H9 (cell line): ENCODE results near the gene WDR27. TPM values are rescaled to one million over a fixed set of nuclear protein-coding genes. Genes with fewer than 3 reads are reported as not detected.

Experiments used
- DNase-seq: peaks from one replicate; pipeline ENCODE4 v3.0.0-alpha.2; 2017
- H2AFZ ChIP-seq: one replicate; pipeline ENCODE4 v1.6.1; 2013; ENCODE audit warnings: mild to moderate bottlenecking, low read length, control low read depth, moderate library complexity
- H2AK5ac ChIP-seq: 2 replicates; pipeline ENCODE4 v1.6.1; 2013; ENCODE audit warnings: low read length, control low read depth, mixed read lengths; ENCODE audit not compliant: insufficient read length
- H2BK120ac ChIP-seq: one replicate; pipeline ENCODE4 v1.6.1; 2013; ENCODE audit warnings: low read depth, mild to moderate bottlenecking, low read length, control low read depth, inconsistent platforms; ENCODE audit not compliant: poor library complexity, severe bottlenecking
- H2BK12ac ChIP-seq: 2 replicates; pipeline ENCODE4 v1.6.1; 2013; ENCODE audit warnings: low read length, control low read depth, mixed read lengths, low read depth; ENCODE audit not compliant: insufficient read length
- H2BK15ac ChIP-seq: 2 replicates; pipeline ENCODE4 v1.6.1; 2013; ENCODE audit warnings: low read depth, low read length, control low read depth
- H2BK20ac ChIP-seq: one replicate; pipeline ENCODE4 v1.6.1; 2013; ENCODE audit warnings: low read depth, mild to moderate bottlenecking, low read length, control low read depth, inconsistent platforms; ENCODE audit not compliant: poor library complexity, severe bottlenecking
- H2BK5ac ChIP-seq: 2 replicates; pipeline ENCODE4 v1.6.1; 2013; ENCODE audit warnings: low read length, control low read depth, mixed read lengths; ENCODE audit not compliant: insufficient read length
- H3K14ac ChIP-seq: 2 replicates; pipeline ENCODE4 v1.6.1; 2013; ENCODE audit warnings: low read length, control low read depth; ENCODE audit not compliant: insufficient read depth
- H3K18ac ChIP-seq: 2 replicates; pipeline ENCODE4 v1.6.1; 2013; ENCODE audit warnings: low read depth, mild to moderate bottlenecking, mixed read lengths, low read length, control low read depth; ENCODE audit not compliant: insufficient read length
- H3K23ac ChIP-seq: 2 replicates; pipeline ENCODE4 v1.6.1; 2013; ENCODE audit warnings: low read length, control low read depth, mixed read lengths, low read depth; ENCODE audit not compliant: insufficient read length
- H3K23me2 ChIP-seq: 2 replicates; pipeline ENCODE4 v1.6.1; 2013; ENCODE audit warnings: low read depth, mild to moderate bottlenecking, mixed read lengths, low read length, control low read depth; ENCODE audit not compliant: insufficient read length, poor library complexity, severe bottlenecking
- H3K27ac ChIP-seq: 2 replicates; pipeline ENCODE4 v1.5.1; 2013; ENCODE audit warnings: low read length, control low read depth, mixed read lengths, low read depth; ENCODE audit not compliant: insufficient read length
- H3K27me3 ChIP-seq: 2 replicates; pipeline ENCODE4 v1.6.1; 2013; ENCODE audit warnings: low read length, control low read depth, inconsistent platforms; ENCODE audit not compliant: insufficient read depth
- H3K4ac ChIP-seq: 2 replicates; pipeline ENCODE4 v1.6.1; 2013; ENCODE audit warnings: low read depth, mild to moderate bottlenecking, control low read depth, inconsistent platforms, low read length, moderate library complexity
- H3K4me1 ChIP-seq: 2 replicates; pipeline ENCODE4 v1.6.1; 2013; ENCODE audit warnings: low read length, control low read depth, inconsistent platforms; ENCODE audit not compliant: insufficient read depth
- H3K4me2 ChIP-seq: 2 replicates; pipeline ENCODE4 v1.6.1; 2013; ENCODE audit warnings: low read length, control low read depth, mixed read lengths; ENCODE audit not compliant: insufficient read length, insufficient read depth
- H3K56ac ChIP-seq: 2 replicates; pipeline ENCODE4 v1.6.1; 2013; ENCODE audit warnings: low read depth, mild to moderate bottlenecking, mixed read lengths, low read length, control low read depth; ENCODE audit not compliant: insufficient read length
- H3K79me1 ChIP-seq: 2 replicates; pipeline ENCODE4 v1.6.1; 2013; ENCODE audit warnings: low read depth, mild to moderate bottlenecking, moderate library complexity, low read length, control low read depth, inconsistent platforms; ENCODE audit not compliant: insufficient read depth, poor library complexity, severe bottlenecking
- H3K79me2 ChIP-seq: 2 replicates; pipeline ENCODE4 v1.6.1; 2013; ENCODE audit warnings: low read length, control low read depth, inconsistent platforms; ENCODE audit not compliant: insufficient read depth
- H3K9ac ChIP-seq: 2 replicates; pipeline ENCODE4 v1.6.1; 2013; ENCODE audit warnings: low read length, control low read depth, mixed read lengths; ENCODE audit not compliant: insufficient read length; ENCODE audit errors: extremely low read depth
- H3K9me3 ChIP-seq: one replicate; pipeline ENCODE4 v1.6.1; 2013; ENCODE audit warnings: low read depth, low read length, inconsistent platforms; ENCODE audit not compliant: control insufficient read depth
- H3T11ph ChIP-seq: one replicate; pipeline ENCODE4 v1.6.1; 2013; ENCODE audit warnings: mild to moderate bottlenecking, low read length, control low read depth, inconsistent platforms
- H4K20me1 ChIP-seq: one replicate; pipeline ENCODE4 v1.6.1; 2013; ENCODE audit not compliant: control insufficient read depth, insufficient read length, insufficient read depth
- H4K5ac ChIP-seq: 2 replicates; pipeline ENCODE4 v1.6.1; 2013; ENCODE audit warnings: low read depth, mild to moderate bottlenecking, mixed read lengths, low read length, control low read depth; ENCODE audit not compliant: insufficient read length
- H4K8ac ChIP-seq: replicated peaks from 2 replicates; pipeline ENCODE4 v1.6.1; 2013; ENCODE audit warnings: low read length, control low read depth, mixed read lengths, low read depth; ENCODE audit not compliant: insufficient read length
- H4K91ac ChIP-seq: 2 replicates; pipeline ENCODE4 v1.6.1; 2013; ENCODE audit warnings: low read depth, mild to moderate bottlenecking, moderate library complexity, mixed read lengths, low read length, control low read depth; ENCODE audit not compliant: insufficient read length
- H3K27ac Mint-ChIP-seq, 3 experiments: 2 replicates in 2 of 3; 3 replicates in 1 of 3; pipeline ENCODE4 v1.8.0; 2020 to 2021; ENCODE audit warnings: mixed read lengths in 3 of 3, mild to moderate bottlenecking in 1 of 3, moderate library complexity in 1 of 3
- H3K27me3 Mint-ChIP-seq: 2 replicates; pipeline ENCODE4 v1.8.0; 2021; ENCODE audit warnings: low read depth, mild to moderate bottlenecking, moderate library complexity, mixed read lengths
- H3K36me3 Mint-ChIP-seq, 3 experiments: 2 replicates in 2 of 3; 3 replicates in 1 of 3; pipeline ENCODE4 v1.8.0; 2020 to 2021; ENCODE audit warnings: low read depth in 3 of 3, mixed read lengths in 3 of 3; ENCODE audit not compliant: insufficient read depth in 1 of 3
- H3K4me1 Mint-ChIP-seq, 2 experiments: 2 replicates each; pipeline ENCODE4 v1.8.0; 2020; ENCODE audit warnings: mixed read lengths in 2 of 2
- H3K4me3 Mint-ChIP-seq, 2 experiments: 2 replicates in 1 of 2; 3 replicates in 1 of 2; pipeline ENCODE4 v1.8.0; 2020 to 2021; ENCODE audit warnings: mild to moderate bottlenecking in 2 of 2, mixed read lengths in 2 of 2, moderate library complexity in 1 of 2
- H3K9me3 Mint-ChIP-seq, 2 experiments: 2 replicates in 1 of 2; 3 replicates in 1 of 2; pipeline ENCODE4 v1.8.0; 2020; ENCODE audit warnings: mild to moderate bottlenecking in 2 of 2, mixed read lengths in 2 of 2, moderate library complexity in 1 of 2
- WGBS: extraction: QIAGEN DNeasy Blood & Tissue Kit; methylation state at CpG from one replicate; pipeline ENCODE4 v1.1.7; 2013; ENCODE audit warnings: missing lambda C conversion rate, low lambda C conversion rate, mixed read lengths; ENCODE audit not compliant: insufficient read length; ENCODE audit errors: extremely low coverage; 5-methylcytosine and 5-hydroxymethylcytosine counted together
- total RNA-seq: library from RNA; stranded (reverse); gene quantifications from 2 replicates; pipeline ENCODE4 v1.2.1, GENCODE V29; 2021
- TF ChIP-seq, protein P1 (sequence below): fragments of 200-600 bp; sonication (generic); conservative IDR thresholded peaks from 3 replicates; pipeline ENCODE4 v1.8.0; 2021; ENCODE audit warnings: antibody characterized with exemption, mild to moderate bottlenecking

The WDR27 gene
- total RNA-seq, 1 experiment from 2014 or later, result 48.7 TPM

DNA sequence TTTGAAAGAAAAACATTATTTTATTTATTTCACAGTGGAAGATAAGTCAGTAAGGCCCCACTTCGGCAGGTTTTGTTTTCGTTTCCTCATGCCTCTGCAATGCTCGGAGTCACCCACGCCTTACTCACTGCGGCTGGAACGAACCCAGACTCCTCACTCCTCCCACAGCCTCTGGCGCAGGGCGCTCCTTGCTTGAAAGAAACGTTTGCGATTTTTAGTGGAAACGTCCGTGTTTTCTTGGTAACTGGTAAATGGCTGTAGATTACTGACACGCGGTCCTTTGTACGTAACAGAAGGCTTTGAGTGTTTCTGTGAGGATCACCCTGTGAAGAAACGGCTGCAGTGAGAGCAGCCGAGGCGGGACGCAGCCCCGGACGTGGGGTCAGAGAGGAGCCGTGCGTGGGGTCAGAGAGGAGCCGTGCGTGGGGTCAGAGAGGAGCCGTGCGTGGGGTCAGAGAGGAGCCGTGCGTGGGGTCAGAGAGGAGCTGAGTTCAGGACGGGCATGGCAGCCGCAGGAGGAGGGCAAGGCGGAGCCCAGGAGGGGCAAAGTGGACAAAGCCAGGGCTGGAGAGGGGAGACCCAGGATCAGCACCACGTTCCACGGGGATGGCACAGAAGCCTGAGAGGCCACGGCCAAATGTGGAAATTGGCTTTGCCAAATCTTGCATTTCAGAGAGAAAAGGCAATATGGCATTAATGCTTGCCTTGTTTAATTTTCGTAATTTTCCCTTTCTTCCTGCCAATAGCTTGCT is 249.5 kb downstream of the WDR27 start:
- no peak overlapping the region for H3T11ph ChIP-seq
- H3K14ac ChIP-seq, result no peak overlapping the region; the same call in 1 of the 2 replicates
- DNase-seq, result no peak
- no peaks in the 10 kb centered on the region for H3K27me3 ChIP-seq
- no peak overlapping the region for H2BK5ac ChIP-seq
- H3K27ac ChIP-seq, result no peak overlapping the region
- no CpG with 5 or more reads among the region's 36 CpGs for WGBS
- no peak overlapping the region for H2BK15ac ChIP-seq
- H3K79me1 ChIP-seq, result no peaks in the 10 kb centered on the region
- Mint-ChIP-seq H3K4me1 (peaks cover 0 to 4% of the 10 kb centered on the region in 2 experiments; a peak in 1 of 4 replicates), H3K36me3 (no peaks in the 10 kb centered on the region; a peak in 1 of 7 replicates), H3K27me3 (no peaks in the 10 kb centered on the region; the same call in 1 of the 2 replicates), H3K4me3 (no peak overlapping the region), H3K27ac (peak overlapping the region in 1 of 3 experiments; percentile 40; a peak in 1 of 7 replicates), H3K9me3 (no peaks in the 10 kb centered on the region)
- no peaks in the 10 kb centered on the region for H3K79me2 ChIP-seq
- H3K18ac ChIP-seq, result no peak overlapping the region
- H2BK12ac ChIP-seq, result no peak overlapping the region
- no peak overlapping the region for H2AK5ac ChIP-seq
- H4K20me1 ChIP-seq, result no peaks in the 10 kb centered on the region
- no peak overlapping the region for H3K23ac ChIP-seq
- no peak overlapping the region for H2BK120ac ChIP-seq
- no peak overlapping the region for H4K91ac ChIP-seq
- H4K5ac ChIP-seq, result no peak overlapping the region
- H3K4me2 ChIP-seq, result no peak overlapping the region
- H3K9me3 ChIP-seq, result no peaks in the 10 kb centered on the region
- TF ChIP-seq, protein P1, sequence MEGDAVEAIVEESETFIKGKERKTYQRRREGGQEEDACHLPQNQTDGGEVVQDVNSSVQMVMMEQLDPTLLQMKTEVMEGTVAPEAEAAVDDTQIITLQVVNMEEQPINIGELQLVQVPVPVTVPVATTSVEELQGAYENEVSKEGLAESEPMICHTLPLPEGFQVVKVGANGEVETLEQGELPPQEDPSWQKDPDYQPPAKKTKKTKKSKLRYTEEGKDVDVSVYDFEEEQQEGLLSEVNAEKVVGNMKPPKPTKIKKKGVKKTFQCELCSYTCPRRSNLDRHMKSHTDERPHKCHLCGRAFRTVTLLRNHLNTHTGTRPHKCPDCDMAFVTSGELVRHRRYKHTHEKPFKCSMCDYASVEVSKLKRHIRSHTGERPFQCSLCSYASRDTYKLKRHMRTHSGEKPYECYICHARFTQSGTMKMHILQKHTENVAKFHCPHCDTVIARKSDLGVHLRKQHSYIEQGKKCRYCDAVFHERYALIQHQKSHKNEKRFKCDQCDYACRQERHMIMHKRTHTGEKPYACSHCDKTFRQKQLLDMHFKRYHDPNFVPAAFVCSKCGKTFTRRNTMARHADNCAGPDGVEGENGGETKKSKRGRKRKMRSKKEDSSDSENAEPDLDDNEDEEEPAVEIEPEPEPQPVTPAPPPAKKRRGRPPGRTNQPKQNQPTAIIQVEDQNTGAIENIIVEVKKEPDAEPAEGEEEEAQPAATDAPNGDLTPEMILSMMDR, result no peak
- no peaks in the 10 kb centered on the region for H3K4me1 ChIP-seq
- H4K8ac ChIP-seq, result no peak overlapping the region
- H3K56ac ChIP-seq, result no peak overlapping the region
- no peak overlapping the region for H2AFZ ChIP-seq
- H3K9ac ChIP-seq, result no peak overlapping the region
- H2BK20ac ChIP-seq, result no peak overlapping the region
- H3K4ac ChIP-seq, result no peak overlapping the region
- H3K23me2 ChIP-seq, result no peaks in the 10 kb centered on the region
